ENCODE results near the gene UST.
A peak's percentile ranks its signal among the peaks of the same experiment; 100 is the strongest.

UST gene

GRCh38 chr6:149046822-149047246 lies 300.0 kb downstream of the UST start:
- DNase-seq: no peak

GRCh38 chr6:149049230-149049629 lies 302.4 kb downstream of the UST start:
- no peak for DNase-seq

GRCh38 chr6:149050160-149050559 lies 303.3 kb downstream of the UST start:
- DNase-seq: no peak

- no peak for DNase-seq
Observed at GRCh38 chr6:149052350-149053106, 305.7 kb downstream of the UST start.

- DNase-seq: no peak
Observed at GRCh38 chr6:149053848-149054558, 307.2 kb downstream of the UST start.

GRCh38 chr6:149054559-149055194 lies 307.8 kb downstream of the UST start:
- no peak for DNase-seq

GRCh38 chr6:149055195-149055899 lies 308.5 kb downstream of the UST start:
- no peak for DNase-seq

- no peak for DNase-seq
Observed at GRCh38 chr6:149056777-149057463, 310.1 kb downstream of the UST start.

GRCh38 chr6:149057464-149057840 lies 310.6 kb downstream of the UST start:
- DNase-seq: no peak

- no peak for DNase-seq
Observed at GRCh38 chr6:149059557-149059956, 312.7 kb downstream of the UST start.

GRCh38 chr6:149060300-149060984 lies 313.6 kb downstream of the UST start:
- DNase-seq: peak in 1 of 2 experiments; percentile 7

- DNase-seq: peak; percentile 46 to 81
Observed at GRCh38 chr6:149060985-149061760, 314.3 kb downstream of the UST start.

- no peak for DNase-seq
Observed at GRCh38 chr6:149061930-149062329, 315.1 kb downstream of the UST start.

- DNase-seq: no peak
Observed at GRCh38 chr6:149062653-149063348, 316.0 kb downstream of the UST start.

GRCh38 chr6:149063468-149063867 lies 316.6 kb downstream of the UST start:
- no peak for DNase-seq

- no peak for DNase-seq
Observed at GRCh38 chr6:149064001-149064659, 317.3 kb downstream of the UST start.

- no peak for DNase-seq
Observed at GRCh38 chr6:149064660-149065015, 317.8 kb downstream of the UST start.

GRCh38 chr6:149065121-149065520 lies 318.3 kb downstream of the UST start:
- DNase-seq: no peak

GRCh38 chr6:149065658-149066556 lies 319.1 kb downstream of the UST start:
- no peak for DNase-seq
